ENCODE measurements around the gene FN1. TPM values are rescaled to one million over a fixed set of nuclear protein-coding genes. Genes with fewer than 3 reads are reported as not detected.
"Not testable (repeated sequence)": the region's sequence is repeated elsewhere in the genome, so short reads cannot be mapped to it uniquely, and the experiment has no call there.

Gene FN1
- total RNA-seq, 1 donor from 2014 or later = 717 TPM

- DNase-seq = no peak
Measured at GRCh38 chr2:215422676-215423075, 13.2 kb downstream of the FN1 start.

- no peak for DNase-seq
Measured at GRCh38 chr2:215421859-215422461, 13.9 kb downstream of the FN1 start.

GRCh38 chr2:215420471-215420935 is 15.4 kb downstream of the FN1 start:
- DNase-seq = no peak

DNA sequence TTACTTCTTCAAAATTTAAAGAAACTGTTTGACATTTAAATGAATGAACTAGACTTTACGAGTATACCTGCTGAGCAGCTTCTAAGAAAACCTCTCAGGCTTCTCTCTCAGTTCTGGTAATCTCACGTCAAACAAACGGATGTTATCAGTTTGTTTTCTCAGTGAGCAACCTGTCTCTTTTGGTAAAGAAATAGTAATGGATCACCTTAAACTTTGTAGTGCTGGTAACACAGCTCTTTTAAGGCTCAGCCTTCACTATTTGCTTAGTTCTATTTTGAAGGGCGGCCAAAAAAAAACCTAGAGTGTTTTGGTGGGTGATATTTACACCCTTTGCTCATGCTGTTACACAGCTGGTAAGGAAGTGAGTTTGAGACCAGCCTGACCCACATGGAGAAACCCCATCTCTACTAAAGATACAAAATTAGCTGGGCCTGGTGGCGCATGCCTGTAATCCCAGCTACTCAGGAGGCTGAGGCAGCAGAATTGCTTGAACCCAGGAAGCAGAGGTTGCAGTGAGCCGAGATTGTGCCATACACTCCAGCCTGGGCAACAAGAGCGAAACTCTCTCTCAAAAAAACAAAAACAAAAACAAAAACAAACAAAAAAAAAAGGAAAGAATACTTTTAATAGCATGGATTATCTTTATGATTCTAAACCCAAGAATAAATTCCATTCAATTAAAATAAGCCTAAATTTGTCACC is 15.9 kb downstream of the FN1 start:
- no peak for DNase-seq

- no peak for DNase-seq
Measured at GRCh38 chr2:215419113-215419512, 16.8 kb downstream of the FN1 start.

DNA sequence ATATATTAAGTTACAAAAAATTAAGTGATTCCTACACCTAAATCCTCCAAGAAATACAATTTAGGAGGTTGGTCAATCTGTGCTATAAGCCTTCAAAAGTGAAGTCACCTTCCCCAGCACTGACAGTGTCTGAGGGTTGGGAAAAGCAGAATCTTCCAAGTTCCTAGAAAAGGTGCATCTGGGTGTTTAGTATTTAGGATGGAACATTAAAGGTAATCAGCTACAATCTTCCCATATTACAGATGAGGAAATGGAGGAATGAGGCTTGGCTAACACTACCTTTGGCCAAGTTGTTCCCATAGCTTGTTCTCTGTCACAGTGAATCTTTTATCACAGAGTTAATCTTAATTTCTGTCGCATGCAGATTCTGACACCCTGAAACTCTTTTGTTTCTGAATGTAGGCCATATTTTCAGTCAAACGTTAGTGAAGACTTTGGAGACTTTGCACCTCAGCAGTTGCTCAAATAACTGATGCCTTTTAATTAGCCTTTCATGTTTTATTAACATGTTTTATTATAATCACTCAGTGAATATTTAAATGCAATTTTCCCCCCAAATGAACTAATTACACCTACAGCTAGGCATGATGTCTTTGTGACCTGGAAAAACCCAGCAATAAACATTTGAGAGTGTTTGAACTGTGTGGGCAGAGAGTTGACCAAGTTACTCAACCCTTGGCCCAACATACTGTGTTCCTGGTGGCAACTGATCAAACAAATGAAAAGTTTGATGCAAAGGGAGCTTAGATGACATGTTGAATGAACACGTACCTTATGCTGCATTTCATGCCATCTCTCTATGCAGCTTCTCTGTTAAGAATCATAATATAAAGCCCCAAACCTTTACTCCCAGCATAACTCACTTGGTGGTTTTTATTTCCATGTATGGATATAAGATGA is 17.6 kb downstream of the FN1 start:
- DNase-seq = no peak

DNA sequence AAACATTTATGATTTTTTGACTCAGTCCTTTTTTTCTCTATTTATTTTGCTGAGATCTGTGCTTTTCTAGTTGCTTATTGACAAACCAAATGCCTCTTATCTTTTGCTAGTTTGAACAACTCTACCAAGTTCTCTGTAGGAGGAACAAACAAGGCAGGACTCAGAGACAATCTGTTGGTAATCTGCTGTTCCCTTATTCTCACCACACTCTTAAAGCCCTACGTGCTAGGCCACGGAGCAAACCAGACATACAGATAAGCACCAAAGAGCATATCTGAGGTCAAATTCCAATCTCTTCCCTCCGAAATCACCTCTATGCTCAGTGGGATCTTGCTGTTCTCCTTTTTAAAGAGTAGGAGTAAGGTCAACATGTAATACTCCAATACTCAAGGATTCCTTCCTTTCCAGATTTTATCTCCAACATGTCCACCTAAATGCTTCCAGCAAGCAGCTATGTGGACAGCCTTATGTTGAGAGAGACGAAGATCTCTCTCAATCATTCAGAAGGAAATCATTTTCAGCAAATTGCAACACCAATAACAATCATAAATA is 18.4 kb downstream of the FN1 start:
- no peak for DNase-seq

GRCh38 chr2:215416656-215417055 is 19.2 kb downstream of the FN1 start:
- DNase-seq = no peak

GRCh38 chr2:215415820-215416577 is 19.9 kb downstream of the FN1 start:
- DNase-seq = no peak

- no peak for DNase-seq
Measured at GRCh38 chr2:215415218-215415617, 20.6 kb downstream of the FN1 start.

GRCh38 chr2:215414674-215415073 is 21.2 kb downstream of the FN1 start:
- no peak for DNase-seq

GRCh38 chr2:215413974-215414373 is 21.9 kb downstream of the FN1 start:
- DNase-seq = no peak

DNA sequence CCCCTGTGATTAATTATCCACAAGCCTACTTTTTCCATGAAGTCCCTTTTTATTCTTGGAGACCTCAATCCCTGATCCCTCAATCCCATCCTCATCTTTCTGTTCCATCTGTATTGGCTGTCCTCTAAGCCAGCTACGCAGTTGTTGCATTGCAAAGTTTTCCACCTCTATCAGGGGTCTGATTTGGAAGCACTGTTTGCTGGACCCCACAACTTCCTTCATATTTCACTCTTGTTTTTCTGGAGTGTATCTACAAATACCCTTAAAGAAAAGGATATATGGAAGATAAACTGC is 22.4 kb downstream of the FN1 start:
- no peak for DNase-seq

- no peak for DNase-seq
Measured at GRCh38 chr2:215411941-215412743, 23.7 kb downstream of the FN1 start.

- no peak for DNase-seq
Measured at GRCh38 chr2:215410932-215411285, 25.0 kb downstream of the FN1 start.

GRCh38 chr2:215410181-215410931 is 25.5 kb downstream of the FN1 start:
- not testable (repeated sequence) for DNase-seq

DNA sequence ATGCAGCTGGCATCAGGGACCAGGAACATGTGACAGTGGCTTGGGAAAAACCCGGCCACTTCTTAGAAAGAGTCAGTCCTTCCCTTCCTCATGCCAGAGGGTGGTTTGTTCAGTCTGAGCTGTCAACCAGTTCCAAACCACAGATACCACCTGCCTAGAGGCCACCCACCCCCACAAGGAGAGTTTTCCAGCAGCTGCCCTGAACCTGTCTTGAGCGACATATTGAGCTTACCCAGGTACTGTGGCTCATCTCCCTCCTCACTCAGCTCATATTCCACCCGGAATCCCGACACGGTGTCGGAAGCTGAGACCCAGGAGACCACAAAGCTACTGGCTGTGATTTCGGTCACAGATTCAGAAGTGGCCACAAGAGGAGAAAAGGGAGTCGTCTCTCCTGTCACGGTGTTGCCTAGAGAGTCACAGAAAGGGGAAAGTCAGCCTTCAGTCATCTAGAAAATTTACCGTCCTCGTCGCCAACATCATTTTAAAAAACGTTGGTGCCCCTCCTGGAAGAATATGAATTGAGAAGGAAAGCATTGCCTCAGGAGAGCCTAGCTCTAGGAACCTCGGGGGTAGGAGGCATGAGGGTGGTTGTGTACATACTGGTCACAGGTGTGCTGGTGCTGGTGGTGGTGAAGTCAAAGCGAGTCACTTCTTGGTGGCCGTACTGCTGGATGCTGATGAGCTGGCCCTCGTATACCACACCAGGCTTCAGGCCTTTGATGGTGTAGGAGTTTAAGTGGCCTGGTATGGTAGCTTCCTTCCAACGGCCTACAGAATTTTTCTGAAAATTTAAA is 26.3 kb downstream of the FN1 start:
- DNase-seq = no peak

GRCh38 chr2:215408441-215408840 is 27.4 kb downstream of the FN1 start:
- DNase-seq = not testable (repeated sequence)

- DNase-seq = no peak
Measured at GRCh38 chr2:215407590-215408264, 28.1 kb downstream of the FN1 start.
